ELF-1 (cell line): ENCODE results near the gene AIP.

Experiments
- DNase-seq: peaks from one replicate; pipeline ENCODE4 v3.0.0-alpha.2; 2016; ENCODE audit warnings: low read depth, low spot score

Gene AIP

DNA sequence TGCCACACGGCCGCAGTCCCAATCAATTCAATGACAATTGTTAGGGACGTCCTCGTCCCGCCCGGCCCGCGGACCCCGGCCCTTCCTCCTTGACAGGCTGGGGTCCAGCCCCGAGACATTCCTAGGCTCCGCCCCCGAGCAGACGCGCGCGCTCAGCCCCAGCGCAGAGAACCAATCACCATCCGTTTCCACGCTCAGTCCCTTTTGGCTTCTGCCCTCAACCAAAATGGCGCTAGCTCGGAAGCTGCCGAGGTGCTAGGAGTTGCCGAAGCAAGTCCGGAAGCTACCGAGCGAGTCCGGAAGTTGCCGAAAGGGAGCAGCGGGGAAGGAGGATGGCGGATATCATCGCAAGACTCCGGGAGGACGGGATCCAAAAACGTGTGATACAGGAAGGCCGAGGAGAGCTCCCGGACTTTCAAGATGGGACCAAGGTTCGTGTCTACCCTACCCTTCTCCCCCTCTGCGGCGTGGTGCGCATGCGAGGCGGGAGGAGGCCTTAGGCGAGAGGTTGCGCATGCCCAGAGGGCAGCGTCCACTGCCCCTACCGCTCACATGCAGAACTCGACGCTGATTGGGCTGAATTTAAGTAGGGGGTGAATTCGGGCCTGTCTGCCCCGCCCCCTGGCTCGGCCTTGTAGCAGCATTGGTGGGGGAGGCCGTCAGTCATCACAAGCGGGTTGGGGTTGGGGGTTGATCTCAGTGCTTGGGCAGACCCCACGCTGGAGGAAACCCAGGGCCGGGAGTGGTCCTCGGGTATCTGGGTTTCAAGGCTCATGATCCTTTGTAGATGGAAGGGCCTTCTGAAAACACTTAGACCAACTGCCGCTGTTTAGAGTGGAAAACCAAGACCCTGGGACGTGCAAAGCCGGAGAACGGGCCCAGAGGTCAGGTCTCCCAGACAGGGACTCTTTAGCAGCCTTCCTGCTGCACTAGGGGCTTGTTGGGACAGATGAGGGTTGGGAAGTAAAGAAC is at the start of gene AIP:
TSS of gene AIP (plus strand) at position 200 of the 972 bp plus-strand sequence. CDS start at position 333, 133 bp downstream.
- peak; percentile 99 for DNase-seq

DNA sequence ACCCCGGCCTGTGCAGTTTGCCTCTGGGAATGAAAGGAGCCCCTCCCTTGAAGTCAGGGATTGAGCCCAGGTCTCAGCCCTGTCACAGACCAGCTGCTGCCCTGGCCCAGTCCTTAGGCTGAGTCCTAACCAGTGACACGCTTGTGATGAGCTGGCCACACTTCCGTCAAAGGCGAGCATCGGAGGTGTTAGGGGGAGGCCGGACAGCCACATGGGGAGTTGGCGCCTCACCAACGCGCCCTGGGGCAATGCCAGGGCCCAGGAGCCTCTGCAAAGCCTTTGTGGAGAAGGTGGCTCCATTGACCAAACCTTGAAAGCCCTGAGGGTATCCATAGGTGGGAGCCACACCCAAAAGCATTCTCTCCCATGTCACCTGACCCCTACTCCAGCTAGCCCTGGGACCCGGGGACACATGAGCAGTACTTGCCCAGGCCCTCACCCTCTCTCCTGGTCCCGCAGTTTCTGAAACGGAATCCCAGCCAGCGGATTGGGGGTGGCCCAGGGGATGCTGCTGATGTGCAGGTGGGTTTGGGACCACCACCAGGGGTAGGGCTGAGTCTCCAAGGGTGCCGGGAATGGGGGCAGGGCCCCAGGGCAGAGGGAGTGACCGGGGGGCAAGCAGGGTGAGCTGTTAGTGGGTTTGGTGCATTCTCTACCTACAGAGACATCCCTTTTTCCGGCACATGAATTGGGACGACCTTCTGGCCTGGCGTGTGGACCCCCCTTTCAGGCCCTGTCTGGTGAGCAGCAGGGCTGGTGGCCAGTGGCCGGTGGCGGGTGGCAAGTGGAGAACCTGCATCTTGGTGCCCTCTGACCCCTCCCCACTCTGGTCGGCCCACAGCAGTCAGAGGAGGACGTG is 49.1 kb upstream of the AIP start:
- DNase-seq = no peak

DNA sequence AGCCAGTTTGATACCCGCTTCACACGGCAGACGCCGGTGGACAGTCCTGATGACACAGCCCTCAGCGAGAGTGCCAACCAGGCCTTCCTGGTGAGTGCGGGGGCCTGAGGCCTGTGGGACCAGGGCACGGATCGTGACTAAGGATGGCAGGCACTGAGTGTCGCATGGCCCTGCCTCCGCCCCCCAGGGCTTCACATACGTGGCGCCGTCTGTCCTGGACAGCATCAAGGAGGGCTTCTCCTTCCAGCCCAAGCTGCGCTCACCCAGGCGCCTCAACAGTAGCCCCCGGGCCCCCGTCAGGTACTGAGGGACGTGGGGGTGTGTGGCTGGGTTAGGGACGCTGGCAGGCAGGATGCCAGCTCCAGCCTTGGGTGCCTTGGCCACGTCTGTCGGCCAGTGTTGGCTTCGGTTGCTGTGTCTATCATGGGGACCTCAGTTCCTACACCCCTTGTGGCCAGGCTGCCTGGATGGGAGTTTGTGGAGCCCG is 48.4 kb upstream of the AIP start:
- DNase-seq = no peak

DNA sequence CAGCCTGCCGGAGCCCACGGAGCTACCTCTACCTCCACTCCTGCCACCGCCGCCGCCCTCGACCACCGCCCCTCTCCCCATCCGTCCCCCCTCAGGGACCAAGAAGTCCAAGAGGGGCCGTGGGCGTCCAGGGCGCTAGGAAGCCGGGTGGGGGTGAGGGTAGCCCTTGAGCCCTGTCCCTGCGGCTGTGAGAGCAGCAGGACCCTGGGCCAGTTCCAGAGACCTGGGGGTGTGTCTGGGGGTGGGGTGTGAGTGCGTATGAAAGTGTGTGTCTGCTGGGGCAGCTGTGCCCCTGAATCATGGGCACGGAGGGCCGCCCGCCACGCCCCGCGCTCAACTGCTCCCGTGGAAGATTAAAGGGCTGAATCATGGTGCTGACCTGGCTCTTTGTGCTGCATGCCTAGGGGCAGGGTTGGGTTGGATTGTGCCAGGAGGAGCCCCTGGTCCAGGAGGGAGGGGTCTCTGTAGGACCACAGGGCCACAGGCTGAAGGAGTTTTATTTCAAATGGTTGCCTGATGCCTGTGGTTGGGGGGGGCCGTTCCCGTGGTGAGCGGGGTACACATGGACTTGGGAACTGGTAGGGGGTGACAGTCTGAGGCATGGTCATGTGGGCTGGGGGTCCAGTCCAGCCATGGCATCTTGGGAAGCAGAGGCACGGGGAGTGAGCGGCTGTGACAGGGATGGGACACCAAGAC is 47.6 kb upstream of the AIP start:
- DNase-seq = no peak

DNA sequence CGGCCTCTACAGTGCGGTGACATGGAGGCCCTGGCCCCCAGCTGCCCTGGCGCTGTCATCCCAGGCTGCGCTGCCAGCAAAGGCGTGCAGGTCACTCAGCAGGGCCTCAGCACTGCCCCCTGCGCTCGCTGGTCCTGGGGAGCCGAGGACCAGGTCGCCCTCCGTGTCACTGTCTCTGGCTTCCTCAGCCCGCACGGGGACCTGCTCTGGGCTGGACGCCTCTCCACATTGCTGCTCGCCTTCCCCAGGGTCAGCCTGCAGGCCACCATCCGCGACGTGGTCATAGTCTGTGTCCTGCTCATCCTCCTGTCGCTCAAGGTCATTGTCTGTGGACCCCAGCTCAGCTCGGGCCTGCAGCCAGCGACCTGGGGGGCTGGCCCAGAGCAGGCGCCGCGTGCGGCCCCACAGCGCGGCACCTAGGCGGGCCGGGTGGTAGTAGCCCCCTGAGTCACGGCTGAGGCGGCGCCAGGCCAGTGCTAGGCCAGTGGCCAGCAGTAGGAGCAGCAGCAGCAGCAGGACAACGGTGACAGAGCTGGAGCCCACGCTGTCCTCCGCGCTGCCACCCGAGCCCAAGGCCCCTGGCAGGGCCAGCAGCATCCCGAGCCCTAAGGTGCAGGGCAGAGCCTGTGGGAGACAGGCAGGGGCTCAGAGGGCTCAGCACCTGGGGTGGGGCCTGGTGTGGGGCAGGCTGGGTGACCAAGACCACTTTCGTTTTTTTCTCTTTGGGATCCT is 46.9 kb upstream of the AIP start:
- DNase-seq = no peak

GRCh38 chr11:67436459-67437081 is 46.3 kb upstream of the AIP start:
- peak; percentile 92 for DNase-seq

- DNase-seq = no peak
Observed at GRCh38 chr11:67437082-67437808, 45.6 kb upstream of the AIP start, which contains the start of gene PTPRCAP. TSS of gene PTPRCAP (minus strand) at chr11:67437682. CDS start at chr11:67437619, 63 bp downstream.

DNA sequence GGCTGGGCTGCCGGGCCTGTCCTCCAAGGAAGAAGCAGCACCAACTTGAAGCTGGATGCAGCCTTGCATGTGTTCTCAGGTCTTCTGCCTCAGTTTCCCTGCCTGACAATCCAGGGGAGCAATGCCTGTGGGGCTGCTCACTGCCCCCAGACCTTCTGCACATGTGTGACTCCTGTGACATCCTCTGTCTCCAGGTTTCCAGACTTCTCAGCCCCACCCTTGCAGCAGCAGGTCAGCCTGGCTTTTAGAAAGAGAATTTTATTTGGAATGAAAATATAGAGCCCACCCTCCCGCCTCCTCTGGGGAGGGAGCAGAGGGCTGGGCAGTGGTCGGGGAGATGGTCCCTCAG is 45.0 kb upstream of the AIP start:
- no peak for DNase-seq

DNA sequence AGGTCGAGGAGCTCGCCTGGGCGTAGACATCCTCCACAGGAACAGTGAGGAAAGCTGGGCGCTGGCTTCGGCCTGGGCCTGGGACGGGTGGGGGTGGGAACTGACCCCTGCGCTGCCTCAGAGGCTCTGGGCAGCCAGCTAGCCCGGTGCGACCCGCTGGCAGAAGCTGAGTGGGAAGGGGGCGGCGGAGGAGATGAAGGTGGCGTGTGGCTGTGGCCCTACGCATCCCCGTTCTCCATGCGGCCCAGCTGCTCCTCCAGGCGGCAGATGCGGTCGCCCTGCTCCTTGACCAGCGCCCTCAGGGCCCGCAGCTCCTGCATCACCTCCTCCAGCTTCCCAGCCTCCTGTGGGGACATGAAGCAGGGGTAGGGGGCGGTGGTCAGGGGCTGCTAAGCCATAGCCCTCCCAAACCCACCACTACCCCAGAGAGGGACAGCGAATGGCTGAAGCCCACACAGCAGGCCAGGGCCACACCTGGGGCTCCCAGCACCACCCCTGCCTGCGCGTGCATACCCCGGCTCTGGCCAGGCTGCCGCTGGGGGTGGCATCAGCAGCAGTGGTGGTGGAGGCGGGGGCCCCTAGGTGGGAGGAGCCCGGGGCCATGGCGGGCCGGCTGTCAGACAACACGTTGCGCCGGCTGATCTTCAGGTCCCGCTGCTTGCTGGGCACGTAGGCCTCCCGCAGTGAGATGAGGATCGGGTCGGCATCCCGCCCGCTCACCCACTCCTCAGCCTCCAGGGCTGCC is 44.5 kb upstream of the AIP start:
- DNase-seq = peak; percentile 67

DNA sequence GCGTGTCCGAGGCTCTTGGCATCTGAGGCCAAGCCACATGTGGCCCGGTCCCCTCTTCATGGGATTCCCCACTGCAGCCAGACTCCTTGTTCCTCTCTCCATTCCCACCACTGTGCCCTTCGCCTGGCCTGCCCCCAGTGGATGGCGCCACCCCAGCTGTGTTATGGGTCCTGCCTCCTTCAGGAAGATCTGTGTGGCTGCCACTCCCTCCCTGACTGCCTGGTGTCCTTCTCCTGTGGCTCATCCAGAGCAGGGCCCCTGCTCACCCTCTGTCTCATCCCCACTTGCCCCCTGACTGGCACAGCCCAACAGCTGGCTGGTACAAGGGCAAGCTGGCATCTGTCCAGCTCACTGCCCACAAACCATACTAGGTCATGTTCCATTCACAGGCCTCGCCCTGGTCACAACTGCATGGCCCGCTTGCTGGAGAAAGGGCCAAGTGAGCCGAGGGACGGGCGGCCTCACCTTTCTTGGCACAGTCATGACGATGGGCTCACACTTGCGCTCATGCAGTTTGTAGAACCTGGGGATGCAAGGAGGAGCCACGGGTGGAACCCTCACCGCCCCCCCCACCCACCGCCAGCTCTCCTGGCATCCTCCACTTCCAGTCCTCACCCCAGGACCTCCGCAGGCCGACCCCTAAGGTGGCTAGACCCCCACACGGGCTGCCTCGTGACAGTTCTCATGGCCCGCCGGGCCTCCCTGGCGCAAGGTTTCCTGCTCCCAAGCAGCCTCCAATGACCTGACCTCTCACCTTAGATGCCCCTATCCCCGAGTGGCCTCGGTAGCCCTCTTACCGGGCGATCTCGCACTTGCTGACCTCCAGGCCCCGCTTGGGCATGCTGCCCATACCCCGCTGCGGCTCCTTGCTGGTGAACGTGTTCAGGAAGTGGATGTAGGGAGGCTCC is 43.3 kb upstream of the AIP start:
- DNase-seq = no peak

GRCh38 chr11:67440229-67441097 is 42.4 kb upstream of the AIP start:
- DNase-seq = no peak

GRCh38 chr11:67441098-67441563 is 41.7 kb upstream of the AIP start:
- no peak for DNase-seq

DNA sequence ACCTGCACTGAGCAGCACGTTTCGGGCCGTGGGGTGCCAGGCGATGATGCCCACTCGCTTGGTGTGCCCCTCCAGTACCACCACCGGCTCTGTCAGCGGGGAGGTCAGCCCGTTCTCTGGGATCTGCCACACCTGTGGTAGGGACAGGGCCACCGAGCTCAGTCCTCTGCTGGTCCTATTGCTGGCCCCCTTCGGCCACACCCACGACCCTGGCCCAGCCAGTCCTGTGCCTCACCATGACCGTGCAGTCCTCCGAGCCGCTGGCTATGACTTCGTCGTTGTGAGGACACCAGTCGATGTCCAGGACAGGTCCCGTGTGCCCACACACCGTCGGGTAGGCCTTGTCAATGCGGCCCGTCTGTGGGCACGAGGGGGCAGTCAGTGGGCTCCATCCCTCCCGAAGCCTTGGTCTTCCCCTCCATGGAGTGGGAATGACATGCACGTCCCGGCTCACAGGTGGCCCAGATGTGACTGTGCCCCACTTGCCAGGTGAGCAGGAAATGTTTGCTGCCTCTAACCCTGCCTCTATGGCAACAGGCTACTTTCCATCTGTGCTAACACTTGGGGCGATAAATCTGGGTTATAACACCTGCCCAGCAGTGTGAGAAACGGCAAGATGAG is 41.0 kb upstream of the AIP start:
- no peak for DNase-seq

DNA sequence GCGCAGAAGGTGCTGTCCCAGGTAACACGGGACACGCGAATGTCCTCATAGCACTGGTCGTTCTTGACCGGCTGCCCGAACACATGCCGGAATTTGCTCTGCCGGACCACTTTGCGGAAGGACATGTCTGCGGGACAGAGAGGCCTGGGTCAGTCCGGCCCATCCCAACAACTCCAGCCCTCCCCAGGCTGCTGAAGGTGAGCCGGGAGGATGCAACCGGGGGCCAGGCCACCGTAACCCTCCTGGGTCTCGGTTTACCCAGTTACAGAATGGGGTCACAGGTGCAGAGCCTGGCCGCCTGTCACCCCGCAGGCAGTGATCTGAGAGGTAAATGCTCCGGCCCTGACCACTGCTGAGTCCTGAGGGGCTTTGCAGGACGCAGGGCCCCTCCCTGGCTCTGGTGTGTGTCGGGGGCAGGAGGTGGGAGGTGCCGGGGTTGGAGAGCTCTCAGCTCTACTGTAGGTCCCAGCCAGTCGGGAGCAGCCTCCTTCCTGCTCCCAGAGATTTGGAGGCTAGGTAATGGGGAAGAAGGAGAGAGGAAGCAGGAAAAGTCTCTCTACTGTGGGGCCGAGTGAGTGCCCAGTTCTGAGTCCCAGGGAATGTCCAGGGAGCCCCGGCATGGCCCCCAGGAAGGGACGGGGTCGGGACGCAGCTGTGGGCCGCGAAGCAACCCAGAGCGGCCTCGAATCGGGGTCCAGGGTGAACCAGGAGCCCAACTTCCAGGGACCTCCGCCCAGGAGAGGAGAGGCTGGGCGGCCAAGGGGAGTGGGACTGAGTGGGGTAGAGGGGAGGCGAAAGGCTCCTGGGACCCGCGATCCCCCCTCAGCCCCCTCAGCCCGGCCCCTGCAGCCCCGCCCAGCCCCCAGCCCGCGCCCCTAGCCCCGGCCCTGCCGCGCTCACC is 40.1 kb upstream of the AIP start:
- no peak for DNase-seq

DNA sequence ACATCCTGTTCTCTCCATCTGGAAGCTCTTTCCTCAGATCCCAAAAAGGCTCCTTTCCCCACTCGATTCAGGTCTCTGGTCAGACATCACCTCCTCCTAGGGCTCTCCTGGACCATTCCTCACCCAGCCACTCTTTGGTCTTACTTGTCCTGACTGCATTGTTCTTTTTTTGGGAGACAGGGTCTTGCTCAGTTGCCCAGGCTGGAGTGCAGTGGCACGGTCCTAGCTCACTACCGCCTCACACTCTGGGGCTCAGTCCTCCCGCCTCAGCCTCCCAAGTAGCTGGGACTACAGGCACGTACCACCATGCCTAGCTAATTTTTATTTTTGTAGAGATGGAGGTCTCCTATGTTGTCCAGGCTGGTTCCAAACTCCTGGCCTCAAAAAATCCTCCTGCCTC is 37.3 kb upstream of the AIP start:
- no peak for DNase-seq
